ENCODE data around the gene ENOSF1.
"Not testable (repeated sequence)": the region's sequence is repeated elsewhere in the genome, so short reads cannot be mapped to it uniquely, and the experiment has no call there.

The ENOSF1 gene

GRCh38 chr18:682833-683232 lies 29.6 kb downstream of the ENOSF1 start:
- Histone ChIP-seq H3K36me3 (ENCODE audit: control insufficient read depth, insufficient read depth, low read length) (peaks cover 63% of the 10 kb centered on the region), H3K4me3 (ENCODE audit: low read depth, low read length) (no peak overlapping the region), H3K27ac (ENCODE audit: low read depth, low read length) (no peak overlapping the region), H3K9me3 (ENCODE audit: control insufficient read depth, insufficient read depth, low read length) (no peaks in the 10 kb centered on the region), H3K4me1 (ENCODE audit: control insufficient read depth, insufficient read depth, low read length) (peaks cover 19% of the 10 kb centered on the region), H3K27me3 (ENCODE audit: control insufficient read depth, insufficient read depth, low read length) (no peaks in the 10 kb centered on the region), H3K9ac (ENCODE audit: low read depth, low read length) (no peak overlapping the region)

GRCh38 chr18:682416-682815 lies 30.0 kb downstream of the ENOSF1 start:
- not testable (repeated sequence) for H3K27ac ChIP-seq (ENCODE audit: low read depth, low read length); H3K4me3 ChIP-seq (ENCODE audit: low read depth, low read length); H3K9me3 ChIP-seq (ENCODE audit: control insufficient read depth, insufficient read depth, low read length); H3K27me3 ChIP-seq (ENCODE audit: control insufficient read depth, insufficient read depth, low read length); H3K9ac ChIP-seq (ENCODE audit: low read depth, low read length)
- Histone ChIP-seq H3K36me3 (ENCODE audit: control insufficient read depth, insufficient read depth, low read length) (peaks cover 64% of the 10 kb centered on the region), H3K4me1 (ENCODE audit: control insufficient read depth, insufficient read depth, low read length) (peaks cover 18% of the 10 kb centered on the region)

- Histone ChIP-seq H3K4me1 (ENCODE audit: control insufficient read depth, insufficient read depth, low read length) (peaks cover 13% of the 10 kb centered on the region), H3K4me3 (ENCODE audit: low read depth, low read length) (no peak overlapping the region), H3K9ac (ENCODE audit: low read depth, low read length) (no peak overlapping the region), H3K27ac (ENCODE audit: low read depth, low read length) (no peak overlapping the region), H3K9me3 (ENCODE audit: control insufficient read depth, insufficient read depth, low read length) (no peaks in the 10 kb centered on the region), H3K27me3 (ENCODE audit: control insufficient read depth, insufficient read depth, low read length) (no peaks in the 10 kb centered on the region), H3K36me3 (ENCODE audit: control insufficient read depth, insufficient read depth, low read length) (peaks cover 67% of the 10 kb centered on the region)
Measured at GRCh38 chr18:681985-682384, 30.4 kb downstream of the ENOSF1 start.

GRCh38 chr18:680392-680791 lies 32.0 kb downstream of the ENOSF1 start:
- no peak overlapping the region for H3K27ac ChIP-seq (ENCODE audit: low read depth, low read length)
- no peak overlapping the region for H3K9ac ChIP-seq (ENCODE audit: low read depth, low read length)
- H3K27me3 ChIP-seq (ENCODE audit: control insufficient read depth, insufficient read depth, low read length) = no peaks in the 10 kb centered on the region
- H3K36me3 ChIP-seq (ENCODE audit: control insufficient read depth, insufficient read depth, low read length) = peaks cover 75% of the 10 kb centered on the region
- H3K9me3 ChIP-seq (ENCODE audit: control insufficient read depth, insufficient read depth, low read length) = no peaks in the 10 kb centered on the region
- no peak overlapping the region for H3K4me3 ChIP-seq (ENCODE audit: low read depth, low read length)
- no peaks in the 10 kb centered on the region for H3K4me1 ChIP-seq (ENCODE audit: control insufficient read depth, insufficient read depth, low read length)

- H3K27me3 ChIP-seq (ENCODE audit: control insufficient read depth, insufficient read depth, low read length) = no peaks in the 10 kb centered on the region
- H3K4me1 ChIP-seq (ENCODE audit: control insufficient read depth, insufficient read depth, low read length) = no peaks in the 10 kb centered on the region
- no peak overlapping the region for H3K4me3 ChIP-seq (ENCODE audit: low read depth, low read length)
- H3K27ac ChIP-seq (ENCODE audit: low read depth, low read length) = no peak overlapping the region
- peaks cover 78% of the 10 kb centered on the region for H3K36me3 ChIP-seq (ENCODE audit: control insufficient read depth, insufficient read depth, low read length)
- no peak overlapping the region for H3K9ac ChIP-seq (ENCODE audit: low read depth, low read length)
- no peaks in the 10 kb centered on the region for H3K9me3 ChIP-seq (ENCODE audit: control insufficient read depth, insufficient read depth, low read length)
Measured at GRCh38 chr18:679516-679915, 32.9 kb downstream of the ENOSF1 start.

- Histone ChIP-seq H3K4me1 (ENCODE audit: control insufficient read depth, insufficient read depth, low read length) (no peaks in the 10 kb centered on the region), H3K9ac (ENCODE audit: low read depth, low read length) (no peak overlapping the region), H3K36me3 (ENCODE audit: control insufficient read depth, insufficient read depth, low read length) (peaks cover 81% of the 10 kb centered on the region), H3K9me3 (ENCODE audit: control insufficient read depth, insufficient read depth, low read length) (no peaks in the 10 kb centered on the region), H3K4me3 (ENCODE audit: low read depth, low read length) (no peak overlapping the region), H3K27ac (ENCODE audit: low read depth, low read length) (no peak overlapping the region), H3K27me3 (ENCODE audit: control insufficient read depth, insufficient read depth, low read length) (no peaks in the 10 kb centered on the region)
Measured at GRCh38 chr18:678482-679182, 33.8 kb downstream of the ENOSF1 start.

- Histone ChIP-seq H3K27me3 (ENCODE audit: control insufficient read depth, insufficient read depth, low read length) (no peaks in the 10 kb centered on the region), H3K36me3 (ENCODE audit: control insufficient read depth, insufficient read depth, low read length) (peaks cover 81% of the 10 kb centered on the region), H3K4me3 (ENCODE audit: low read depth, low read length) (no peak overlapping the region), H3K4me1 (ENCODE audit: control insufficient read depth, insufficient read depth, low read length) (no peaks in the 10 kb centered on the region), H3K9me3 (ENCODE audit: control insufficient read depth, insufficient read depth, low read length) (no peaks in the 10 kb centered on the region), H3K27ac (ENCODE audit: low read depth, low read length) (no peak overlapping the region), H3K9ac (ENCODE audit: low read depth, low read length) (no peak overlapping the region)
Measured at GRCh38 chr18:677951-678381, 34.5 kb downstream of the ENOSF1 start.

GRCh38 chr18:677145-677544 lies 35.3 kb downstream of the ENOSF1 start:
- H3K4me1 ChIP-seq (ENCODE audit: control insufficient read depth, insufficient read depth, low read length) = no peaks in the 10 kb centered on the region
- H3K36me3 ChIP-seq (ENCODE audit: control insufficient read depth, insufficient read depth, low read length) = peaks cover 85% of the 10 kb centered on the region
- H3K4me3 ChIP-seq (ENCODE audit: low read depth, low read length) = no peak overlapping the region
- H3K9ac ChIP-seq (ENCODE audit: low read depth, low read length) = no peak overlapping the region
- H3K27ac ChIP-seq (ENCODE audit: low read depth, low read length) = no peak overlapping the region
- no peaks in the 10 kb centered on the region for H3K9me3 ChIP-seq (ENCODE audit: control insufficient read depth, insufficient read depth, low read length)
- no peaks in the 10 kb centered on the region for H3K27me3 ChIP-seq (ENCODE audit: control insufficient read depth, insufficient read depth, low read length)

- Histone ChIP-seq H3K27ac (ENCODE audit: low read depth, low read length) (no peak overlapping the region), H3K27me3 (ENCODE audit: control insufficient read depth, insufficient read depth, low read length) (no peaks in the 10 kb centered on the region), H3K4me1 (ENCODE audit: control insufficient read depth, insufficient read depth, low read length) (no peaks in the 10 kb centered on the region), H3K4me3 (ENCODE audit: low read depth, low read length) (no peak overlapping the region), H3K36me3 (ENCODE audit: control insufficient read depth, insufficient read depth, low read length) (peaks cover 85% of the 10 kb centered on the region), H3K9me3 (ENCODE audit: control insufficient read depth, insufficient read depth, low read length) (no peaks in the 10 kb centered on the region), H3K9ac (ENCODE audit: low read depth, low read length) (no peak overlapping the region)
Measured at GRCh38 chr18:676736-677135, 35.7 kb downstream of the ENOSF1 start.

- Histone ChIP-seq H3K9ac (ENCODE audit: low read depth, low read length) (no peak overlapping the region), H3K4me1 (ENCODE audit: control insufficient read depth, insufficient read depth, low read length) (no peaks in the 10 kb centered on the region), H3K27me3 (ENCODE audit: control insufficient read depth, insufficient read depth, low read length) (no peaks in the 10 kb centered on the region), H3K9me3 (ENCODE audit: control insufficient read depth, insufficient read depth, low read length) (no peaks in the 10 kb centered on the region), H3K27ac (ENCODE audit: low read depth, low read length) (no peak overlapping the region), H3K4me3 (ENCODE audit: low read depth, low read length) (no peak overlapping the region), H3K36me3 (ENCODE audit: control insufficient read depth, insufficient read depth, low read length) (peaks cover 84% of the 10 kb centered on the region)
Measured at GRCh38 chr18:676069-676468, 36.4 kb downstream of the ENOSF1 start.

GRCh38 chr18:675307-675706 lies 37.1 kb downstream of the ENOSF1 start:
- Histone ChIP-seq H3K4me3 (ENCODE audit: low read depth, low read length) (no peak overlapping the region), H3K27ac (ENCODE audit: low read depth, low read length) (no peak overlapping the region), H3K4me1 (ENCODE audit: control insufficient read depth, insufficient read depth, low read length) (no peaks in the 10 kb centered on the region), H3K27me3 (ENCODE audit: control insufficient read depth, insufficient read depth, low read length) (no peaks in the 10 kb centered on the region), H3K36me3 (ENCODE audit: control insufficient read depth, insufficient read depth, low read length) (peaks cover 88% of the 10 kb centered on the region), H3K9me3 (ENCODE audit: control insufficient read depth, insufficient read depth, low read length) (no peaks in the 10 kb centered on the region), H3K9ac (ENCODE audit: low read depth, low read length) (no peak overlapping the region)

Measured in HUES48 (cell line).